ENCODE measurements around the gene WIPF3. TPM values are rescaled to one million over a fixed set of nuclear protein-coding genes. Genes with fewer than 3 reads are reported as not detected.

WIPF3 gene
- total RNA-seq, 1 experiment from 2014 or later = 2.0 TPM

DNA sequence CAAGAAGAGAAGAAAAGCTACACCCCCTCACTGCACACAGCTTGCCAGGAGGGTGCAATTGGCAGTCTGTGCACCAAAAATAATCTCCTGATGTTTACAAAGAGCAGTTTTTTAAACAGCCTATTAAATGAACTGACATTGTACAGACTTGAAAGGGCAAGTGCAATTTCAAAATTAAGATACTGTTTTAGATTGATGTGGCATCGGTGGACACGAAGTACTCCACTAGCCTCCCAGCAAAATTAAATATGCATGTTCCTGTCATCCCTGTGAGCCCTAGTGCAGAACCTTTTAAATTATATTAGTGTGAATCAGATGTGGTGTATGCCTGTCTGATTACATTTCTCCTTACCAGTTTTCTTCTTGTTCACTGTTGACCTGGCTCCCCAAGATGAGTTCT is 87.9 kb downstream of the WIPF3 start:
- no peak overlapping the region for H3K4me3 ChIP-seq (ENCODE audit: low read depth in 2 of 2, low read length in 2 of 2)
- in situ Hi-C loops (cut with HindIII; ENCODE audit: low pct_unique_long_range_greater_than_20kb, low sequenced_read_pairs) = no loop called here
- DNase-seq (ENCODE audit: low read depth, low spot score) = no peak
- no peak overlapping the region for H3K27ac ChIP-seq (ENCODE audit: low read length)
- TF ChIP-seq POLR2AphosphoS5 (IDR thresholded peaks at IDR 0.05; ENCODE audit: low read depth, low read length) (no peak), SIN3A (IDR thresholded peaks at IDR 0.05; ENCODE audit: borderline replicate concordance, insufficient read depth, low read depth, low read length) (no peak), TCF7L2 (IDR thresholded peaks at IDR 0.05; ENCODE audit: low read depth, low read length) (no peak)
- TF ChIP-seq, protein P1, sequence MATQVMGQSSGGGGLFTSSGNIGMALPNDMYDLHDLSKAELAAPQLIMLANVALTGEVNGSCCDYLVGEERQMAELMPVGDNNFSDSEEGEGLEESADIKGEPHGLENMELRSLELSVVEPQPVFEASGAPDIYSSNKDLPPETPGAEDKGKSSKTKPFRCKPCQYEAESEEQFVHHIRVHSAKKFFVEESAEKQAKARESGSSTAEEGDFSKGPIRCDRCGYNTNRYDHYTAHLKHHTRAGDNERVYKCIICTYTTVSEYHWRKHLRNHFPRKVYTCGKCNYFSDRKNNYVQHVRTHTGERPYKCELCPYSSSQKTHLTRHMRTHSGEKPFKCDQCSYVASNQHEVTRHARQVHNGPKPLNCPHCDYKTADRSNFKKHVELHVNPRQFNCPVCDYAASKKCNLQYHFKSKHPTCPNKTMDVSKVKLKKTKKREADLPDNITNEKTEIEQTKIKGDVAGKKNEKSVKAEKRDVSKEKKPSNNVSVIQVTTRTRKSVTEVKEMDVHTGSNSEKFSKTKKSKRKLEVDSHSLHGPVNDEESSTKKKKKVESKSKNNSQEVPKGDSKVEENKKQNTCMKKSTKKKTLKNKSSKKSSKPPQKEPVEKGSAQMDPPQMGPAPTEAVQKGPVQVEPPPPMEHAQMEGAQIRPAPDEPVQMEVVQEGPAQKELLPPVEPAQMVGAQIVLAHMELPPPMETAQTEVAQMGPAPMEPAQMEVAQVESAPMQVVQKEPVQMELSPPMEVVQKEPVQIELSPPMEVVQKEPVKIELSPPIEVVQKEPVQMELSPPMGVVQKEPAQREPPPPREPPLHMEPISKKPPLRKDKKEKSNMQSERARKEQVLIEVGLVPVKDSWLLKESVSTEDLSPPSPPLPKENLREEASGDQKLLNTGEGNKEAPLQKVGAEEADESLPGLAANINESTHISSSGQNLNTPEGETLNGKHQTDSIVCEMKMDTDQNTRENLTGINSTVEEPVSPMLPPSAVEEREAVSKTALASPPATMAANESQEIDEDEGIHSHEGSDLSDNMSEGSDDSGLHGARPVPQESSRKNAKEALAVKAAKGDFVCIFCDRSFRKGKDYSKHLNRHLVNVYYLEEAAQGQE (IDR thresholded peaks at IDR 0.05; ENCODE audit: insufficient read depth in 1 of 2, low read depth in 2 of 2, low read length in 1 of 2) = no peak
- TF ChIP-seq, protein P2, sequence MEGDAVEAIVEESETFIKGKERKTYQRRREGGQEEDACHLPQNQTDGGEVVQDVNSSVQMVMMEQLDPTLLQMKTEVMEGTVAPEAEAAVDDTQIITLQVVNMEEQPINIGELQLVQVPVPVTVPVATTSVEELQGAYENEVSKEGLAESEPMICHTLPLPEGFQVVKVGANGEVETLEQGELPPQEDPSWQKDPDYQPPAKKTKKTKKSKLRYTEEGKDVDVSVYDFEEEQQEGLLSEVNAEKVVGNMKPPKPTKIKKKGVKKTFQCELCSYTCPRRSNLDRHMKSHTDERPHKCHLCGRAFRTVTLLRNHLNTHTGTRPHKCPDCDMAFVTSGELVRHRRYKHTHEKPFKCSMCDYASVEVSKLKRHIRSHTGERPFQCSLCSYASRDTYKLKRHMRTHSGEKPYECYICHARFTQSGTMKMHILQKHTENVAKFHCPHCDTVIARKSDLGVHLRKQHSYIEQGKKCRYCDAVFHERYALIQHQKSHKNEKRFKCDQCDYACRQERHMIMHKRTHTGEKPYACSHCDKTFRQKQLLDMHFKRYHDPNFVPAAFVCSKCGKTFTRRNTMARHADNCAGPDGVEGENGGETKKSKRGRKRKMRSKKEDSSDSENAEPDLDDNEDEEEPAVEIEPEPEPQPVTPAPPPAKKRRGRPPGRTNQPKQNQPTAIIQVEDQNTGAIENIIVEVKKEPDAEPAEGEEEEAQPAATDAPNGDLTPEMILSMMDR (IDR thresholded peaks at IDR 0.05) = no peak
- CTCF ChIA-PET = no interaction called here
- H3K36me3 ChIP-seq (ENCODE audit: control insufficient read depth, insufficient read depth, low read length) = no peaks in the 10 kb centered on the region
- no peaks in the 10 kb centered on the region for H3K9me3 ChIP-seq (ENCODE audit: control insufficient read depth, insufficient read depth, low read depth, low read length)
- no peaks in the 10 kb centered on the region for H3K4me1 ChIP-seq (ENCODE audit: control insufficient read depth, insufficient read depth, low read length)
- no peak for ATAC-seq
- POLR2A ChIA-PET = no interaction called here
- intact Hi-C loops (cut with micrococcal nuclease; ENCODE audit: unreplicated experiment) = no loop called here
- no peaks in the 10 kb centered on the region; the same call in 1 of the 2 replicates for H3K27me3 ChIP-seq (ENCODE audit: control insufficient read depth, insufficient read depth, low read length)
- BruUV-seq (replicated peaks) = no TSS peak

DNA sequence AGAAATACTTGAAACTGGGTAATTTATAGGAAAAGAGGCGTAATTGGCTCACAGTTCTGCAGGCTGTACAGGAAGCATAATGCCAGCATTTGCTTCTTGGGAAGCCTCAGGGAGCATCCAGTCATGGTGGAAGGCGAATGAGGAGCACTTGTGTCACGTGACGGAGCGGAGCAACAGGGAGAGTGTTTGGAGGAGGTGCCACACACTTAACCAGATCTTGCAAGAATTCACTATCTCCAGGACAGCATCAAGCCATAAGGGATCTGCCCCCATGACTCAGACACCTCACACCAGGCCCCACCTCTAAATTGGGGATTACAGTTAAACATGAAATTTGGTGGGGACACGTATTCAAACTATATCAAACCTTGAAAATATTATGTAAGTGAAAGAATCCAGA is 89.3 kb downstream of the WIPF3 start:
- intact Hi-C loops (cut with micrococcal nuclease; ENCODE audit: unreplicated experiment) = no loop called here
- Histone ChIP-seq H3K4me3 (ENCODE audit: low read depth in 2 of 2, low read length in 2 of 2) (no peak overlapping the region), H3K27me3 (ENCODE audit: control insufficient read depth, insufficient read depth, low read length) (no peaks in the 10 kb centered on the region; the same call in 1 of the 2 replicates), H3K9me3 (ENCODE audit: control insufficient read depth, insufficient read depth, low read depth, low read length) (no peaks in the 10 kb centered on the region), H3K36me3 (ENCODE audit: control insufficient read depth, insufficient read depth, low read length) (no peaks in the 10 kb centered on the region), H3K4me1 (ENCODE audit: control insufficient read depth, insufficient read depth, low read length) (no peaks in the 10 kb centered on the region), H3K27ac (ENCODE audit: low read length) (no peak overlapping the region)
- no TSS peak for BruUV-seq (replicated peaks)
- ATAC-seq = no peak
- no peak for TF ChIP-seq TCF7L2 (IDR thresholded peaks at IDR 0.05; ENCODE audit: low read depth, low read length)
- no peak for TF ChIP-seq SIN3A (IDR thresholded peaks at IDR 0.05; ENCODE audit: borderline replicate concordance, insufficient read depth, low read depth, low read length)
- CTCF ChIA-PET = interaction anchor here (0.6 kb wide), 1 partner anchor 160 kb away, joined by 3 read pairs; no protein-coding TSS in a partner anchor
- DNase-seq (ENCODE audit: low read depth, low spot score) = no peak
- in situ Hi-C loops (cut with HindIII; ENCODE audit: low pct_unique_long_range_greater_than_20kb, low sequenced_read_pairs) = no loop called here
- POLR2A ChIA-PET = interaction anchor here (0.6 kb wide), 1 partner anchor 117 kb away, joined by 3 read pairs; no protein-coding TSS in a partner anchor

DNA sequence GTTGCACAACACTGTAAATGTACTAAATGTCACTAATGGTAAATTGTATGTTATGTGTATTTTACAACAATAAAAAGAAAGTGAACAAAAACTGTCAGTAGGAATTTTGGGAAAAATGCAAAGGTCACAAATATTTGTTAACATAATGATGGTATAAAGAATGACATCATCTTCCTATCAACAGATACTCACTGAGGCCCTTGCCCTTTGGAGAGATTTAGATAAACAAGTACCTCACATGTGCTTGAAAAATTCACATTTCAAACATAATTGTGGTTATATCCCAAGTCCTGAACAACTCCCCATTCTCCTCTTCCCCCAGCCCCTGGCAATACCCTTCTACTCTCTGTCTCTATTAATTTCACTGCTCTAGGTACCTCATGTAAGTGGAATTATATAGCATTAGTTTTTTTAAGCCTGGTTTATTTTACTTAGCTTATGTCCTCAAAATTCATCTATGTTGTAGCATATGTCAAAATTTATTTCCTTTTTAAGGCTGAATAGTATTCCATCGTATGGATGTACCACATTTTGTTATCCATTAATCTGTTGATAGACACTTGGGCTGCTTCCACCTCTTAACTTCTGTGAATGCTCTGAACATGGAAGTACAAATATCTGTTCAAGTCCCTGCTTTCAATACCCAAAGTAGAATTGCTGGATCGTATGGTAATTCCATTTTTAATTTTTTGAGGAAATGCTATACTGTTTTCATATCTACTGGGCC is 90.5 kb downstream of the WIPF3 start:
- in situ Hi-C loops (cut with HindIII; ENCODE audit: low pct_unique_long_range_greater_than_20kb, low sequenced_read_pairs) (no loop called here), intact Hi-C loops (cut with micrococcal nuclease; ENCODE audit: unreplicated experiment) (no loop called here)
- POLR2A ChIA-PET = no interaction called here
- H3K27me3 ChIP-seq (ENCODE audit: control insufficient read depth, insufficient read depth, low read length) = no peaks in the 10 kb centered on the region; the same call in 1 of the 2 replicates
- ATAC-seq = no peak
- no peak overlapping the region for H3K27ac ChIP-seq (ENCODE audit: low read length)
- no peaks in the 10 kb centered on the region for H3K9me3 ChIP-seq (ENCODE audit: control insufficient read depth, insufficient read depth, low read depth, low read length)
- CTCF ChIA-PET = no interaction called here
- no peaks in the 10 kb centered on the region for H3K36me3 ChIP-seq (ENCODE audit: control insufficient read depth, insufficient read depth, low read length)
- no peak overlapping the region for H3K4me3 ChIP-seq (ENCODE audit: low read depth in 2 of 2, low read length in 2 of 2)
- no peaks in the 10 kb centered on the region for H3K4me1 ChIP-seq (ENCODE audit: control insufficient read depth, insufficient read depth, low read length)
- BruUV-seq (replicated peaks) = no TSS peak
- no peak for DNase-seq (ENCODE audit: low read depth, low spot score)
- TF ChIP-seq SIN3A (IDR thresholded peaks at IDR 0.05; ENCODE audit: borderline replicate concordance, insufficient read depth, low read depth, low read length) = no peak
- TF ChIP-seq, protein P2 (IDR thresholded peaks at IDR 0.05) = no peak
- no peak for TF ChIP-seq TCF7L2 (IDR thresholded peaks at IDR 0.05; ENCODE audit: low read depth, low read length)
- TF ChIP-seq, protein P1 (IDR thresholded peaks at IDR 0.05; ENCODE audit: insufficient read depth in 1 of 2, low read depth in 2 of 2, low read length in 1 of 2) = no peak
- TF ChIP-seq POLR2AphosphoS5 (IDR thresholded peaks at IDR 0.05; ENCODE audit: low read depth, low read length) = no peak
